Neural cell (in vitro differentiated cells): ENCODE measurements around the gene PFKFB4.

ENCODE experiments used
- EZH2 ChIP-seq: fragments of 200-600, 300-800 bp; shearing (Covaris generic), sonication (generic); IDR thresholded peaks from 2 replicates; pipeline ENCODE4 v1.6.1; 2014; ENCODE audit warnings: antibody characterized with exemption, low read length, borderline replicate concordance, mild to moderate bottlenecking; ENCODE audit not compliant: insufficient read depth, poor library complexity, severe bottlenecking
- SMC3 ChIP-seq: fragments of 450-650 bp; conservative IDR thresholded peaks from 2 replicates; pipeline ENCODE4 v1.6.1; 2014; ENCODE audit warnings: antibody characterized with exemption, mild to moderate bottlenecking, moderate library complexity; ENCODE audit not compliant: poor library complexity
- TF ChIP-seq, protein P1 (sequence below): fragments of 450-650 bp; IDR thresholded peaks from 2 replicates; pipeline ENCODE4 v1.5.1; 2014; ENCODE audit warnings: antibody characterized with exemption, mild to moderate bottlenecking, moderate library complexity; ENCODE audit not compliant: poor library complexity, severe bottlenecking

DNA sequence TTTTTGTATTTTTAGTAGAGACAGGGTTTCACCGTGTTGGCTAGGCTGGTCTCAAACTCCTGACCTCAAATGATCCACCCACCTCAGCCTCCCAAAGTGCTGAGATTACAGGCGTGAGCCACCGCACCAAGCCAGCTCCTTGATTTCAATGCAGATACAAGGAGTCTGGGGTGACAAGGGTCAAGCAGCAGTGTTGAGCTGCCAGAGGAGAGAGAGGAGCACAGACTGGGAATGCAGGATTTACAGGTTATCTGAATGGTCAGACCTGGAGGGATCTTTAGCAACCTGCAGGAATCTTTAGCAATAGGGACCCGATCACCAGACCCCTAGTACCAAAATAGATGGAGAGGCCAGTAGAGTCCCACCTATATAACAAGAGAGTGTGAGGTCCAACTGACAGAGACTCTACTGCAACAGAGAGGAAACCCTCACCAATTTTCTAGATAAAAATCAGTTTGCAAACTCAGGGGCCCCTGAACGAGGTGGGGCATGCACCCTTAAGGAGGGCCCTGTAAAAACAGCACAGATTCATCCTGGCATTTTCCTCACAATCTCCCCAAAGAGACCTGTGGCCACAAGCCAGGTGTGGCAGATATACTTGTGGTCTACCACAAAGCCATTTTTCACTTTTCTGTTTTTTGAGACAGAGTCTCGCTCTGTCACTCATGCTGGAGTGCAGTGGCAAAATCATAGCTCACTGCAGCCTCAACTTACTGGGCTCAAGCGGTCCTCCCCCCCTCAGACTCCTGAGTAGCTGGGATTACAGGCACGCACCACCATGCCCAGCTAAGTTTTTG is 42.0 kb downstream of the PFKFB4 start:
- TF ChIP-seq, protein P1, sequence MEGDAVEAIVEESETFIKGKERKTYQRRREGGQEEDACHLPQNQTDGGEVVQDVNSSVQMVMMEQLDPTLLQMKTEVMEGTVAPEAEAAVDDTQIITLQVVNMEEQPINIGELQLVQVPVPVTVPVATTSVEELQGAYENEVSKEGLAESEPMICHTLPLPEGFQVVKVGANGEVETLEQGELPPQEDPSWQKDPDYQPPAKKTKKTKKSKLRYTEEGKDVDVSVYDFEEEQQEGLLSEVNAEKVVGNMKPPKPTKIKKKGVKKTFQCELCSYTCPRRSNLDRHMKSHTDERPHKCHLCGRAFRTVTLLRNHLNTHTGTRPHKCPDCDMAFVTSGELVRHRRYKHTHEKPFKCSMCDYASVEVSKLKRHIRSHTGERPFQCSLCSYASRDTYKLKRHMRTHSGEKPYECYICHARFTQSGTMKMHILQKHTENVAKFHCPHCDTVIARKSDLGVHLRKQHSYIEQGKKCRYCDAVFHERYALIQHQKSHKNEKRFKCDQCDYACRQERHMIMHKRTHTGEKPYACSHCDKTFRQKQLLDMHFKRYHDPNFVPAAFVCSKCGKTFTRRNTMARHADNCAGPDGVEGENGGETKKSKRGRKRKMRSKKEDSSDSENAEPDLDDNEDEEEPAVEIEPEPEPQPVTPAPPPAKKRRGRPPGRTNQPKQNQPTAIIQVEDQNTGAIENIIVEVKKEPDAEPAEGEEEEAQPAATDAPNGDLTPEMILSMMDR = no peak
- TF ChIP-seq EZH2 = no peak
- TF ChIP-seq SMC3 = no peak
